ENCODE results near the gene AATK.

GRCh38 chr17:81181811-81182185 is 15.8 kb upstream of the AATK start:
- TF ChIP-seq POLR2A (IDR thresholded peaks at IDR 0.05; ENCODE audit: low read length) (no peak), GATA1 (IDR thresholded peaks at IDR 0.05; ENCODE audit: low read depth, low read length) (no peak)
